Osteoblast (primary cell): ENCODE data around the gene CAPN15. TPM values are rescaled to one million over a fixed set of nuclear protein-coding genes. Genes with fewer than 3 reads are reported as not detected.

Source experiments
- DNase-seq: peaks from one replicate; pipeline ENCODE4 v3.0.0; 2011; ENCODE audit warnings: low spot score, mixed read lengths; ENCODE audit not compliant: insufficient read length; ENCODE audit errors: missing footprints
- H2AFZ ChIP-seq: 2 replicates; pipeline ENCODE4 v1.6.0; 2011; ENCODE audit warnings: mild to moderate bottlenecking, low read length
- H3K27ac ChIP-seq: 2 replicates; pipeline ENCODE4 v1.5.1; 2011; ENCODE audit warnings: mild to moderate bottlenecking, low read depth, low read length, moderate library complexity
- H3K27me3 ChIP-seq: 2 replicates; pipeline ENCODE4 v1.6.0; 2012; ENCODE audit warnings: mild to moderate bottlenecking, control low read depth, inconsistent platforms, low read length, moderate library complexity; ENCODE audit not compliant: insufficient read depth
- H3K36me3 ChIP-seq: 2 replicates; pipeline ENCODE4 v1.5.1; 2011; ENCODE audit warnings: mild to moderate bottlenecking, low read length, control low read depth, moderate library complexity; ENCODE audit not compliant: insufficient read depth
- H3K4me1 ChIP-seq: 2 replicates; pipeline ENCODE4 v1.5.1; 2011; ENCODE audit warnings: mild to moderate bottlenecking, low read length, control low read depth, moderate library complexity; ENCODE audit not compliant: insufficient read depth
- H3K4me2 ChIP-seq: 2 replicates; pipeline ENCODE4 v1.6.0; 2011; ENCODE audit warnings: mild to moderate bottlenecking, low read length; ENCODE audit not compliant: insufficient read depth
- H3K4me3 ChIP-seq: fragments of 200-600 bp; sonication (generic); 3 replicates; pipeline ENCODE4 v1.5.1; 2012; ENCODE audit warnings: mild to moderate bottlenecking, low read length, inconsistent platforms; ENCODE audit not compliant: insufficient read depth
- H3K79me2 ChIP-seq: 2 replicates; pipeline ENCODE4 v1.6.0; 2012; ENCODE audit warnings: mild to moderate bottlenecking, low read length, control low read depth, inconsistent platforms; ENCODE audit not compliant: insufficient read depth
- H3K9me3 ChIP-seq: 2 replicates; pipeline ENCODE4 v1.5.1; 2011; ENCODE audit warnings: low read depth, low read length, control low read depth
- H4K20me1 ChIP-seq: 2 replicates; pipeline ENCODE4 v1.6.0; 2012; ENCODE audit warnings: mild to moderate bottlenecking, low read length, control low read depth; ENCODE audit not compliant: insufficient read depth
- total RNA-seq: library from RNA; depleted of rRNA; stranded (reverse); fragments of >200 nt; gene quantifications from 2 replicates; pipeline ENCODE4 v1.2.3, GENCODE V29; 2012
- TF ChIP-seq, protein P1 (sequence below): IDR thresholded peaks from 2 replicates; pipeline ENCODE4 v1.5.1; 2011; ENCODE audit warnings: mild to moderate bottlenecking, low read depth, low read length, moderate library complexity; ENCODE audit errors: extremely low read depth

CAPN15 gene
- total RNA-seq, 1 donor = 27.1 TPM

DNA sequence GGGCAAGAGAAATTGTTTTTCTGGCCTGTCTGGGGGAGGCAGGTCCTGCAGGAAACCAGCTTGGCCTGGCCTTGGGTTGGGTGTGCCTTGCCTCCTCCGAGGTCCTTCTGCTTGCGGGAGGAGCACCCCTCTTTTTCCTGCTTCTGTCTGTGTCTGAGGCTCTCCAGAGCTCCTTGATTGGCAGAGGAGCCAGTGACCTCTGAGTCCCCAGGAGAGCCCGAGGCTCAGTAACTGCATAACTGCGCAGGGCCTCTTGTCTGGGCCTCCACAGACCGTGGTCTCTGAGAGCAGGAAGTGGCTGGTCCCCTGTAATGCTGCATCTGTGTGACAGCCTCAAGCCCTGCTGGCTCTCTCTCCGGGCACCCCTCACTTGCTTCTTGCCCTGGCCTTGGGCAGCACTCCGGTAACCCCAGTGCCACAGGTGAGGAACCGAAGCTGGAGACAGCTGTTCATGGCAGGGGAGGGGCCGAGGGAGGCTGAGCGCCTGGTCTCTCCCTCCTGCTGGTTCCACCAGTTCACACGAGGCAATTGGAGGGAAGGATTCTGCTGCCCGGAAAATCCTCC is 1.6 kb downstream of the CAPN15 start:
- TF ChIP-seq, protein P1, sequence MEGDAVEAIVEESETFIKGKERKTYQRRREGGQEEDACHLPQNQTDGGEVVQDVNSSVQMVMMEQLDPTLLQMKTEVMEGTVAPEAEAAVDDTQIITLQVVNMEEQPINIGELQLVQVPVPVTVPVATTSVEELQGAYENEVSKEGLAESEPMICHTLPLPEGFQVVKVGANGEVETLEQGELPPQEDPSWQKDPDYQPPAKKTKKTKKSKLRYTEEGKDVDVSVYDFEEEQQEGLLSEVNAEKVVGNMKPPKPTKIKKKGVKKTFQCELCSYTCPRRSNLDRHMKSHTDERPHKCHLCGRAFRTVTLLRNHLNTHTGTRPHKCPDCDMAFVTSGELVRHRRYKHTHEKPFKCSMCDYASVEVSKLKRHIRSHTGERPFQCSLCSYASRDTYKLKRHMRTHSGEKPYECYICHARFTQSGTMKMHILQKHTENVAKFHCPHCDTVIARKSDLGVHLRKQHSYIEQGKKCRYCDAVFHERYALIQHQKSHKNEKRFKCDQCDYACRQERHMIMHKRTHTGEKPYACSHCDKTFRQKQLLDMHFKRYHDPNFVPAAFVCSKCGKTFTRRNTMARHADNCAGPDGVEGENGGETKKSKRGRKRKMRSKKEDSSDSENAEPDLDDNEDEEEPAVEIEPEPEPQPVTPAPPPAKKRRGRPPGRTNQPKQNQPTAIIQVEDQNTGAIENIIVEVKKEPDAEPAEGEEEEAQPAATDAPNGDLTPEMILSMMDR = no peak
- Histone ChIP-seq H3K27ac (peak overlapping the region; percentile 72), H4K20me1 (peaks cover 66% of the 10 kb centered on the region)

DNA sequence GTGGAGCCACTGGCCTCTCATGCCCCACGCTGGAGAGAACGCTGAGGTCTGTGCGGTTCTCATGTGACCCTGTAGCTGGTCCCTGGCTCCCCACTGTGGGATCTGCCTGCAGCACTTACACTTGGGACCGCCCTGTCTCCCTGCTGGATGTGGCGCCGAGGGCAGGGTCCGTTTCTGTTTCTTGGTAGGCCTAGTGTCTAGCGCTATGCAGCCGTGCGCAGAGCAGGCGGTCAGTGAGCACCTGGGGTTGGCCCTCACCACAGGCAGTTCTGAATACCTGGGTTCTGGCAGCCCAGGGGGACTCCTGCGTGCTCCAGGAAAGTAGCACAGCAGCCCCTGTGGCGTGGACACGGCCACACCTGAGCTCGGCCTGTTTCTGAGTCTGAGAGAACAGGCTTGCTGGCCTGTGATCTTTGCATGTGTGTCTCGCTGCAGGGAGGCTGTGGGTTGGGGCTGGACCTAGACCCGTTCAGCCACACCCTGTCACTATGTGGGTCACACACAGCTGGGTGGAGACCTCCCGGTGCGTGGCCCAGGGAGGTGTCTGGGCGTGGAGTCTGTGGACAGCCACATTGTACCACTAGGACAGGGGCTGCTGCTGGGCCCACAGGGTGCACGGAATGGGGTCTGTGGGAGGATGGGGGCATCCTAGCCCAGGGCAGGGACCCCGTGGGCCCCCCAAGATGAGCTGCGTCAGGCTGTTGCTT is 2.8 kb downstream of the CAPN15 start:
- TF ChIP-seq, protein P1 = no peak
- H3K4me2 ChIP-seq = no peak overlapping the region
- H3K79me2 ChIP-seq = peaks cover 85% of the 10 kb centered on the region
- peaks cover 71% of the 10 kb centered on the region for H4K20me1 ChIP-seq
- peaks cover 3% of the 10 kb centered on the region for H3K36me3 ChIP-seq
- H3K27ac ChIP-seq = peak overlapping the region; percentile 72
- H3K4me3 ChIP-seq = peak overlapping the region; percentile 86
- no peaks in the 10 kb centered on the region for H3K9me3 ChIP-seq
- peaks cover 29% of the 10 kb centered on the region for H3K4me1 ChIP-seq
- H2AFZ ChIP-seq = no peak overlapping the region
- DNase-seq = peak; percentile 87
- H3K27me3 ChIP-seq = no peaks in the 10 kb centered on the region

More for the DNA sequence above, 1.6 kb downstream of the CAPN15 start:
- Histone ChIP-seq H3K36me3 (peaks cover 3% of the 10 kb centered on the region), H3K4me3 (peak overlapping the region; percentile 86), H3K27me3 (no peaks in the 10 kb centered on the region), H3K9me3 (no peaks in the 10 kb centered on the region), H3K4me2 (peak overlapping the region; percentile 91), H2AFZ (no peak overlapping the region), H3K4me1 (peaks cover 31% of the 10 kb centered on the region), H3K79me2 (peaks cover 81% of the 10 kb centered on the region)
- DNase-seq = no peak

DNA sequence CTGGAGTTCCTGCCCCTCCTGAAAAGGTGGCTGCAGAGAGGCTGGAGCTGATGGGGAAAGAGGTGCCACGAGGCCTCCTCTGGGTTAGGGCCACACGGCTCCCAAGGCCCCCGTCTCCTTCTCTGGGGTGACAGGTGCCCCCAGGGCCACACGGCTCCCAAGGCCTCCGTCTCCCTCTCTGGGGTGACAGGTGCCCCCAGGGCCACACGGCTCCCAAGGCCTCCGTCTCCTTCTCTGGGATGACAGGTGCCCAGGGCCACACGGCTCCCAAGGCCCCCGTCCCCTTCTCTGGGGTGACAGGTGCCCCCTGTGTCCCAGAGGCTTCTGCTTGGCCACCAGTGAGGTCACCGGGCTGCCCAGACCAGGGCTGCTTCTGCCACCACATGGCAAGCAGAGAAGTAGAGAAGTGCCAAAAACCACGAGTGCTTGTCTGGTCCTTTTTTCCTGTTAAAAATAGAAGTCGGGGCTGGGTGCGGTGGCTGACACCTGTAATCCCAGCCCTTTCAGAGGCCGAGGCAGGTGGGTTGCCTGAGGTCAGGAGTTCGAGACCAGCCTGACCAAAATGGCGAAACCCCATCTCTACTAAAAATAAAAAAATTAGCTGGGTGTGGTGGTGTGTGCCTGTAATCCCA is 4.1 kb downstream of the CAPN15 start:
- Histone ChIP-seq H3K36me3 (peaks cover 3% of the 10 kb centered on the region), H3K27ac (no peak overlapping the region), H3K79me2 (peaks cover 89% of the 10 kb centered on the region), H3K4me1 (peaks cover 23% of the 10 kb centered on the region), H3K9me3 (no peaks in the 10 kb centered on the region), H3K4me2 (no peak overlapping the region), H2AFZ (no peak overlapping the region), H3K4me3 (no peak overlapping the region), H4K20me1 (peaks cover 68% of the 10 kb centered on the region), H3K27me3 (no peaks in the 10 kb centered on the region)
- no peak for DNase-seq
- TF ChIP-seq, protein P1 = no peak

DNA sequence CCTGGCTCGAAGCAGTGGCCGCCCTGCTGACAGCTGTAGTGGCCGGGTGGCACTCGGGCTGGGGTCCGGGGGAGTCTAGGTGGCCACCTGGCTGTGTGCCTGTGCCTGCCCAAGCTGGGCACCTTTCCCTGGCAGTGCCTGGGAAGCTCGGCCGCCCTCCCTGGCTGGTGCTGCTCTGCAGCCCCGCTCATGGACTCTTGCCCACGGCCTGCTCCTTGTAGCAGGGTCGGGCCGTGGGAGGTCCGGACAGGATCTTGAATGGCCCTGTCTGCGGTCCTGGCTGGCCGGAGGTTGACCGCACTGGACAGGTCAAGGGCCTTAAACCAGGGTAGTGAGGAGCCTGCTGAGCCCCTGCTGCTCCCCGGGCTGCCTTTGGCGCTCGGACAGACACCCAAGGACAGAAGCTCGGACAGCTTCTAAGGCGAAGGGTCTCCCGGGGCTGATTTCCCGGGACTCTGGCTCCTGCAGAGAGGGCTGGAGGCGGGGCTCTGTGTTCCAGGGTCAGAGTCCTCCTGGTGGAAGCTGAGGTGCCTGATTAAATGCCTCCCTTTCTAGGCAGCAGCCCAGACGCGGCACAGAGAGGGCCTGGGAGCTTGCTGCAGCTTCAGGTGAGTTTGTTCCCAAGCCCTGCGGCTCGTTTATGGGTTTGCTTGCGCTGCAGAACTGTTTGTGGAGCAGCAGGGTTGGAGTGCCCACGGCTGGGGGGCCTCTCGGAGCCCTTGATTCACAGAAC is 6.0 kb downstream of the CAPN15 start:
- H3K27ac ChIP-seq = no peak overlapping the region
- no peak overlapping the region for H3K4me3 ChIP-seq
- peaks cover 98% of the 10 kb centered on the region for H3K79me2 ChIP-seq
- H3K36me3 ChIP-seq = peaks cover 8% of the 10 kb centered on the region
- no peaks in the 10 kb centered on the region for H3K27me3 ChIP-seq
- H3K4me1 ChIP-seq = peaks cover 21% of the 10 kb centered on the region
- peaks cover 72% of the 10 kb centered on the region for H4K20me1 ChIP-seq
- no peak for DNase-seq
- no peak overlapping the region for H2AFZ ChIP-seq
- no peaks in the 10 kb centered on the region for H3K9me3 ChIP-seq
- H3K4me2 ChIP-seq = no peak overlapping the region
- TF ChIP-seq, protein P1 = no peak
